Prostate gland (tissue), 2 donors: Measurements from ENCODE around the gene SF3A1.

Source experiments
- CTCF ChIP-seq, 4 experiments: fragments of 200-600 bp in 2 of 4; fragments of 450-650 bp in 2 of 4; sonication (generic) in 2 of 4; IDR thresholded peaks; 1 replicate in 3 of 4; 2 replicates in 1 of 4; pipeline ENCODE4 v1.5.1; 2016 to 2019; ENCODE audit warnings: antibody characterized with exemption in 4 of 4, mild to moderate bottlenecking in 2 of 4, moderate library complexity in 2 of 4
- POLR2A ChIP-seq: fragments of 450-650 bp; IDR thresholded peaks from one replicate; pipeline ENCODE4 v1.6.1; 2016; ENCODE audit warnings: antibody characterized with exemption, mild to moderate bottlenecking
- POLR2AphosphoS5 ChIP-seq: sonication (generic); formaldehyde crosslinking; IDR thresholded peaks from one replicate; pipeline ENCODE4 v1.6.1; 2017; ENCODE audit warnings: antibody characterized with exemption

GRCh38 chr22:30397656-30398635 is 41.3 kb upstream of the SF3A1 start:
- no peak for TF ChIP-seq CTCF (IDR thresholded peaks at IDR 0.05)
- TF ChIP-seq POLR2AphosphoS5, result no peak
- no peak for TF ChIP-seq POLR2A
